Body of pancreas (tissue), 4 donors: ENCODE measurements around the gene TLCD3B.

Source experiments
- CTCF ChIP-seq, 7 experiments: fragments of 450-650 bp in 4 of 7; fragments of 200-600 bp in 3 of 7; sonication (generic) in 3 of 7; IDR thresholded peaks; one replicate each; pipeline ENCODE4 v1.5.1; 2016 to 2019; ENCODE audit warnings: antibody characterized with exemption in 7 of 7
- POLR2A ChIP-seq, 3 donors: fragments of 450-650 bp; IDR thresholded peaks; one replicate each; pipeline ENCODE4 v1.6.1; 2016; ENCODE audit warnings: antibody characterized with exemption in 3 of 3, mild to moderate bottlenecking in 2 of 3

GRCh38 chr16:30011714-30012504 is 19.2 kb downstream of the TLCD3B start:
- TF ChIP-seq CTCF (IDR thresholded peaks at IDR 0.05) = no peak
- no peak for TF ChIP-seq POLR2A (IDR thresholded peaks at IDR 0.05)
